ENCODE measurements around the gene DVL3. TPM values are rescaled to one million over a fixed set of nuclear protein-coding genes. Genes with fewer than 3 reads are reported as not detected.

Gene DVL3
- total RNA-seq, 2 experiments from 2014 or later = 38.5 to 65.6 TPM

GRCh38 chr3:184155644-184156521, 706 bp downstream of the DVL3 start:
- peak overlapping the region; percentile 92 for H3K4me3 ChIP-seq (ENCODE audit: low read depth, low read length, poor library complexity, severe bottlenecking)
- H3K9me2 ChIP-seq (ENCODE audit: insufficient read depth, low read length) = no peaks in the 10 kb centered on the region
- peaks cover 23% of the 10 kb centered on the region for H3K4me1 ChIP-seq (ENCODE audit: insufficient read depth, low read length, poor library complexity, severe bottlenecking)
- no peaks in the 10 kb centered on the region for H3K36me3 ChIP-seq (ENCODE audit: insufficient read depth, low read length)
- no peaks in the 10 kb centered on the region for H4K20me1 ChIP-seq (ENCODE audit: insufficient read depth, low read length)
- no TSS peak for BruUV-seq (replicated peaks)
- H3K9me3 ChIP-seq (ENCODE audit: low read length) = no peaks in the 10 kb centered on the region
- peak; percentile 50 for DNase-seq (ENCODE audit: low spot score)
- peaks cover 36% of the 10 kb centered on the region for H3K79me2 ChIP-seq (ENCODE audit: insufficient read depth, low read depth, low read length)
- peak overlapping the region; percentile 99 for H3K4me2 ChIP-seq (ENCODE audit: low read length)
- TF ChIP-seq CTCF (conservative IDR thresholded peaks at IDR 0.05; ENCODE audit: low read length) = no peak
- TF ChIP-seq EZH2phosphoT487 (IDR thresholded peaks at IDR 0.05; ENCODE audit: borderline replicate concordance, low read depth, low read length) = no peak
- H2AFZ ChIP-seq (ENCODE audit: low read length) = peak overlapping the region; percentile 45
- CTCF ChIA-PET (ENCODE audit: unreplicated experiment) = interaction anchor here (0.6 to 0.7 kb wide), 2 partner anchors 9 to 11 kb away, joined by 6 to 8 read pairs; no protein-coding TSS in a partner anchor
- POLR2A ChIA-PET = interaction anchor here (0.6 to 3.1 kb wide), 9 partner anchors 12 to 149 kb away, joined by 3 to 20 read pairs (median 3); partner anchors contain the start of genes ABCF3 and EIF2B5
- H3K27ac ChIP-seq (ENCODE audit: low read depth, low read length, poor library complexity, severe bottlenecking) = peak overlapping the region; percentile 45
- intact Hi-C loops (cut with micrococcal nuclease; ENCODE audit: unreplicated experiment) = loop anchor here (1.0 to 5.0 kb wide), 2 partner anchors 18 to 156 kb away; partner anchors contain the start of genes AP2M1 and EIF4G1

DNA sequence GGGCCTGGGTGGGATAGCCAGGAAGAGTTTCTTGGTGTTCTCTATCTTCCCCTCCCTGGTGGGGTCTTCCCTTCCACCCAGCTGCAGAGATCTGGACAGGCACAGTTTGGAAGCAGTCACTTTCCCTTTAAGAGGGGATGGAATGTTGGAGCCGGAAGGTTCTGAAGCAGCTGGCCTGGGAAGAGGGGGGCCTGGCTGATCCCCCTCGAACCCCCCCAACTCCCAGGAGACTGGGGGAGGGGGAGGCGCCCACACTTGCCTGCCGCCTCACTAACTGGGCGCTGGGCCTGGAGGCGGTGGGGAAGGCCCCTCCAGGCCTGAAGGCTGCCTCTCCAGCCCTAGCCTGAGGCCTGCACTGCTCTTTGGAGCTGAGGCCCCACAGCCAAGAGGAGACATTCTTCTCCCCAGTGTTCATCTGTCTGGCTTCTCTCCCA, 1.4 kb downstream of the DVL3 start:
- no peak for DNase-seq (ENCODE audit: low spot score)
- Histone ChIP-seq H3K36me3 (ENCODE audit: insufficient read depth, low read length) (no peaks in the 10 kb centered on the region), H3K9me2 (ENCODE audit: insufficient read depth, low read length) (no peaks in the 10 kb centered on the region), H3K27ac (ENCODE audit: low read depth, low read length, poor library complexity, severe bottlenecking) (peak overlapping the region; percentile 45), H3K79me2 (ENCODE audit: insufficient read depth, low read depth, low read length) (peaks cover 36% of the 10 kb centered on the region), H2AFZ (ENCODE audit: low read length) (no peak overlapping the region), H3K9me3 (ENCODE audit: low read length) (no peaks in the 10 kb centered on the region), H3K4me2 (ENCODE audit: low read length) (peak overlapping the region; percentile 99), H4K20me1 (ENCODE audit: insufficient read depth, low read length) (no peaks in the 10 kb centered on the region), H3K4me3 (ENCODE audit: low read depth, low read length, poor library complexity, severe bottlenecking) (peak overlapping the region; percentile 92), H3K4me1 (ENCODE audit: insufficient read depth, low read length, poor library complexity, severe bottlenecking) (peaks cover 23% of the 10 kb centered on the region)
- intact Hi-C loops (cut with micrococcal nuclease; ENCODE audit: unreplicated experiment) = loop anchor here (5.0 kb wide), 1 partner anchor 156 kb away; the partner anchor contains the start of gene EIF4G1
- BruUV-seq (replicated peaks) = no TSS peak
- ChIA-PET POLR2A (interaction anchor here (0.6 to 3.1 kb wide), 5 partner anchors 21 to 150 kb away, joined by 3 to 20 read pairs (median 4); partner anchors contain the start of genes ABCF3 and EIF2B5), CTCF (ENCODE audit: unreplicated experiment) (interaction anchor here (0.7 kb wide), 1 partner anchor 12 kb away, joined by 6 read pairs; no protein-coding TSS in a partner anchor)
- TF ChIP-seq EZH2phosphoT487 (IDR thresholded peaks at IDR 0.05; ENCODE audit: borderline replicate concordance, low read depth, low read length) = no peak
- no peak for TF ChIP-seq CTCF (conservative IDR thresholded peaks at IDR 0.05; ENCODE audit: low read length)

All from OCI-LY7 (cell line).